GM12865 (cell line): ENCODE results near the gene PRKD1.

Source experiments
- DNase-seq: peaks from one replicate; pipeline ENCODE4 v3.0.0; 2010; ENCODE audit warnings: low read depth
- H3K4me3 ChIP-seq: 2 replicates; pipeline ENCODE4 v1.5.1; 2011; ENCODE audit warnings: mild to moderate bottlenecking, low read depth, low read length, control low read depth
- CTCF ChIP-seq: IDR thresholded peaks from 2 replicates; pipeline ENCODE4 v1.5.1; 2011; ENCODE audit warnings: low read length, control low read depth, low read depth, inconsistent platforms; ENCODE audit not compliant: insufficient read depth; ENCODE audit errors: missing control alignments

PRKD1 gene

GRCh38 chr14:29529418-29529817, 398.2 kb downstream of the PRKD1 start:
- TF ChIP-seq CTCF = no peak
- no peak overlapping the region for H3K4me3 ChIP-seq
- DNase-seq = no peak

GRCh38 chr14:29528889-29529288, 398.8 kb downstream of the PRKD1 start:
- peak; percentile 1 for DNase-seq
- TF ChIP-seq CTCF = no peak
- H3K4me3 ChIP-seq = no peak overlapping the region

- no peak for DNase-seq
- no peak overlapping the region for H3K4me3 ChIP-seq
- no peak for TF ChIP-seq CTCF
These were observed 400.4 kb downstream of the PRKD1 start for GRCh38 chr14:29527286-29527685.
